Measurements from ENCODE around the gene CRACR2B. TPM values are rescaled to one million over a fixed set of nuclear protein-coding genes. Genes with fewer than 3 reads are reported as not detected.

CRACR2B gene
- total RNA-seq, 1 donor from 2014 or later: 2.6 TPM

- H3K27me3 Mint-ChIP-seq (ENCODE audit: low read depth, unreplicated experiment): no peaks in the 10 kb centered on the region
- Histone ChIP-seq H3K9ac (ENCODE audit: low read length) (no peak overlapping the region), H3K4me1 (ENCODE audit: insufficient read depth, low read length) (peaks cover 12% of the 10 kb centered on the region), H3K4me3 (ENCODE audit: insufficient read depth, low read depth, low read length) (no peak overlapping the region), H3K27me3 (ENCODE audit: insufficient read depth, low read length) (no peaks in the 10 kb centered on the region), H3K79me2 (ENCODE audit: insufficient read depth, low read length) (peaks cover 4% of the 10 kb centered on the region), H2AFZ (ENCODE audit: low read depth, low read length) (no peak overlapping the region), H3K36me3 (ENCODE audit: insufficient read depth, low read length) (no peaks in the 10 kb centered on the region), H3K9me3 (ENCODE audit: insufficient read depth, low read depth, low read length) (no peaks in the 10 kb centered on the region), H4K20me1 (ENCODE audit: insufficient read depth, low read length) (peaks cover 46% of the 10 kb centered on the region), H3K27ac (ENCODE audit: low read depth, low read length) (no peak overlapping the region), H3K4me2 (ENCODE audit: low read length) (no peak overlapping the region)
- no peaks in the 10 kb centered on the region for H3K9me3 Mint-ChIP-seq (ENCODE audit: unreplicated experiment)
- peaks cover 2% of the 10 kb centered on the region for H3K36me3 Mint-ChIP-seq (ENCODE audit: low read depth, unreplicated experiment)
- no peak overlapping the region for H3K4me3 Mint-ChIP-seq (ENCODE audit: unreplicated experiment)
- H3K4me1 Mint-ChIP-seq (ENCODE audit: low read depth, unreplicated experiment): no peaks in the 10 kb centered on the region
- TF ChIP-seq EZH2 (IDR thresholded peaks at IDR 0.05; ENCODE audit: insufficient read depth, low read length) (no peak), CTCF (IDR thresholded peaks at IDR 0.05; ENCODE audit: insufficient read depth, low read depth, low read length) (no peak)
- no peak for FAIRE-seq
- no peak for DNase-seq (ENCODE audit: low read depth)
- H3K27ac Mint-ChIP-seq (ENCODE audit: unreplicated experiment): no peak overlapping the region
Measured at GRCh38 chr11:792535-792821, 35.2 kb upstream of the CRACR2B start.

- Mint-ChIP-seq H3K4me3 (ENCODE audit: unreplicated experiment) (no peak overlapping the region), H3K27ac (ENCODE audit: unreplicated experiment) (no peak overlapping the region), H3K27me3 (ENCODE audit: low read depth, unreplicated experiment) (no peaks in the 10 kb centered on the region), H3K9me3 (ENCODE audit: unreplicated experiment) (no peaks in the 10 kb centered on the region), H3K36me3 (ENCODE audit: low read depth, unreplicated experiment) (peaks cover 2% of the 10 kb centered on the region), H3K4me1 (ENCODE audit: low read depth, unreplicated experiment) (no peaks in the 10 kb centered on the region)
- TF ChIP-seq CTCF (IDR thresholded peaks at IDR 0.05; ENCODE audit: insufficient read depth, low read depth, low read length) (no peak), EZH2 (IDR thresholded peaks at IDR 0.05; ENCODE audit: insufficient read depth, low read length) (no peak)
- DNase-seq (ENCODE audit: low read depth) (no peak), FAIRE-seq (no peak)
- peaks cover 46% of the 10 kb centered on the region for H4K20me1 ChIP-seq (ENCODE audit: insufficient read depth, low read length)
- H3K4me1 ChIP-seq (ENCODE audit: insufficient read depth, low read length): peaks cover 12% of the 10 kb centered on the region
- no peak overlapping the region for H3K27ac ChIP-seq (ENCODE audit: low read depth, low read length)
- no peak overlapping the region for H2AFZ ChIP-seq (ENCODE audit: low read depth, low read length)
- peaks cover 4% of the 10 kb centered on the region for H3K79me2 ChIP-seq (ENCODE audit: insufficient read depth, low read length)
- no peak overlapping the region for H3K9ac ChIP-seq (ENCODE audit: low read length)
- no peaks in the 10 kb centered on the region for H3K27me3 ChIP-seq (ENCODE audit: insufficient read depth, low read length)
- H3K4me2 ChIP-seq (ENCODE audit: low read length): no peak overlapping the region
- H3K9me3 ChIP-seq (ENCODE audit: insufficient read depth, low read depth, low read length): no peaks in the 10 kb centered on the region
- no peak overlapping the region for H3K4me3 ChIP-seq (ENCODE audit: insufficient read depth, low read depth, low read length)
- no peaks in the 10 kb centered on the region for H3K36me3 ChIP-seq (ENCODE audit: insufficient read depth, low read length)
Measured at GRCh38 chr11:792873-793272, 34.8 kb upstream of the CRACR2B start.

- Mint-ChIP-seq H3K4me1 (ENCODE audit: low read depth, unreplicated experiment) (no peaks in the 10 kb centered on the region), H3K36me3 (ENCODE audit: low read depth, unreplicated experiment) (peaks cover 2% of the 10 kb centered on the region), H3K27ac (ENCODE audit: unreplicated experiment) (no peak overlapping the region), H3K9me3 (ENCODE audit: unreplicated experiment) (no peaks in the 10 kb centered on the region), H3K27me3 (ENCODE audit: low read depth, unreplicated experiment) (no peaks in the 10 kb centered on the region), H3K4me3 (ENCODE audit: unreplicated experiment) (no peak overlapping the region)
- no peaks in the 10 kb centered on the region for H3K9me3 ChIP-seq (ENCODE audit: insufficient read depth, low read depth, low read length)
- H3K79me2 ChIP-seq (ENCODE audit: insufficient read depth, low read length): peaks cover 4% of the 10 kb centered on the region
- no peaks in the 10 kb centered on the region for H3K27me3 ChIP-seq (ENCODE audit: insufficient read depth, low read length)
- no peak for DNase-seq (ENCODE audit: low read depth)
- peaks cover 46% of the 10 kb centered on the region for H4K20me1 ChIP-seq (ENCODE audit: insufficient read depth, low read length)
- H3K9ac ChIP-seq (ENCODE audit: low read length): no peak overlapping the region
- no peaks in the 10 kb centered on the region for H3K36me3 ChIP-seq (ENCODE audit: insufficient read depth, low read length)
- H2AFZ ChIP-seq (ENCODE audit: low read depth, low read length): no peak overlapping the region
- FAIRE-seq: no peak
- H3K4me3 ChIP-seq (ENCODE audit: insufficient read depth, low read depth, low read length): no peak overlapping the region
- no peak for TF ChIP-seq EZH2 (IDR thresholded peaks at IDR 0.05; ENCODE audit: insufficient read depth, low read length)
- no peak for TF ChIP-seq CTCF (IDR thresholded peaks at IDR 0.05; ENCODE audit: insufficient read depth, low read depth, low read length)
- peaks cover 16% of the 10 kb centered on the region for H3K4me1 ChIP-seq (ENCODE audit: insufficient read depth, low read length)
- no peak overlapping the region for H3K4me2 ChIP-seq (ENCODE audit: low read length)
- no peak overlapping the region for H3K27ac ChIP-seq (ENCODE audit: low read depth, low read length)
Measured at GRCh38 chr11:793556-793955, 34.2 kb upstream of the CRACR2B start.
